Liver (tissue), 3 donors: ENCODE data around the gene GNB1.
"Not testable (repeated sequence)": the region's sequence is repeated elsewhere in the genome, so short reads cannot be mapped to it uniquely, and the experiment has no call there.

ENCODE experiments used
- ATF3 ChIP-seq: IDR thresholded peaks from 2 replicates; pipeline ENCODE4 v1.6.1; 2016; ENCODE audit warnings: antibody characterized with exemption
- CTCF ChIP-seq: fragments of 150-350 bp; IDR thresholded peaks from 2 replicates; pipeline ENCODE4 v1.5.1; 2017; ENCODE audit warnings: improper control_type of control experiment, low read depth, low read length; ENCODE audit not compliant: missing input control
- JUND ChIP-seq, 2 donors: IDR thresholded peaks; 2 replicates each; pipeline ENCODE4 v1.6.1; 2016; ENCODE audit warnings: antibody characterized with exemption in 2 of 2
- MAX ChIP-seq: IDR thresholded peaks from 2 replicates; pipeline ENCODE4 v1.6.1; 2016; ENCODE audit warnings: antibody characterized with exemption
- REST ChIP-seq: IDR thresholded peaks from 2 replicates; pipeline ENCODE4 v1.6.1; 2016; ENCODE audit warnings: antibody characterized with exemption, mild to moderate bottlenecking
- YY1 ChIP-seq: IDR thresholded peaks from 2 replicates; pipeline ENCODE4 v1.6.1; 2016; ENCODE audit warnings: antibody characterized with exemption, mild to moderate bottlenecking
- donor health status: healthy.
- donor health status: healthy.

- TF ChIP-seq YY1; CTCF; JUND (IDR thresholded peaks at IDR 0.05); MAX; REST; ATF3: not testable (repeated sequence)
Observed at GRCh38 chr1:1934848-1935247, 44.0 kb upstream of the GNB1 start.
